Activated T-cell treated with anti-CD3 and anti-CD28 coated beads, Interleukin-2, amount 50 U/mL, for 4 hours (primary cell): ENCODE results near the gene TIGD2. TPM values are rescaled to one million over a fixed set of nuclear protein-coding genes. Genes with fewer than 3 reads are reported as not detected.

Experiments
- ATAC-seq, 2 donors: fragments of 200-7000 bp; cut with Tn5 transposase; one replicate each; pipeline ENCODE4 v1.10.0; 2021
- DNase-seq: peaks from one replicate; pipeline ENCODE4 v3.0.0-alpha.2; 2020
- H3K27me3 Mint-ChIP-seq: one replicate; pipeline ENCODE4 v1.8.0; 2021; ENCODE audit warnings: low read depth, mixed read lengths
- H3K36me3 Mint-ChIP-seq: one replicate; pipeline ENCODE4 v1.8.0; 2022; ENCODE audit warnings: mixed read lengths; ENCODE audit not compliant: insufficient read depth
- H3K4me1 Mint-ChIP-seq: one replicate; pipeline ENCODE4 v1.8.0; 2021; ENCODE audit warnings: low read depth, mixed read lengths
- H3K4me3 Mint-ChIP-seq: one replicate; pipeline ENCODE4 v1.8.0; 2021; ENCODE audit warnings: mild to moderate bottlenecking, moderate library complexity, mixed read lengths
- H3K9me3 Mint-ChIP-seq: one replicate; pipeline ENCODE4 v1.8.0; 2021; ENCODE audit warnings: mixed read lengths
- total RNA-seq, 3 donors: library from RNA; stranded (reverse); gene quantifications; one replicate each; pipeline ENCODE4 v1.2.1, GENCODE V29; 2021

TIGD2 gene
- total RNA-seq, 3 donors from 2014 or later = 2.9 to 3.9 (median 3.8) TPM

- peaks cover 5% of the 10 kb centered on the region for H3K9me3 Mint-ChIP-seq
- peaks cover 5% of the 10 kb centered on the region for H3K36me3 Mint-ChIP-seq
- peaks cover 14% of the 10 kb centered on the region for H3K27me3 Mint-ChIP-seq
- peaks cover 24% of the 10 kb centered on the region for H3K4me1 Mint-ChIP-seq
- no peak for DNase-seq
- H3K4me3 Mint-ChIP-seq = no peak overlapping the region
- no peak for ATAC-seq
Measured at GRCh38 chr4:89108091-89108490, 3.2 kb upstream of the TIGD2 start.

GRCh38 chr4:89109841-89110540, 1.3 kb upstream of the TIGD2 start:
- H3K9me3 Mint-ChIP-seq = peaks cover 17% of the 10 kb centered on the region
- H3K4me1 Mint-ChIP-seq = peaks cover 24% of the 10 kb centered on the region
- H3K27me3 Mint-ChIP-seq = peaks cover 8% of the 10 kb centered on the region
- DNase-seq (no peak), ATAC-seq (no peak)
- H3K4me3 Mint-ChIP-seq = peak overlapping the region; percentile 85
- peaks cover 5% of the 10 kb centered on the region for H3K36me3 Mint-ChIP-seq

DNA sequence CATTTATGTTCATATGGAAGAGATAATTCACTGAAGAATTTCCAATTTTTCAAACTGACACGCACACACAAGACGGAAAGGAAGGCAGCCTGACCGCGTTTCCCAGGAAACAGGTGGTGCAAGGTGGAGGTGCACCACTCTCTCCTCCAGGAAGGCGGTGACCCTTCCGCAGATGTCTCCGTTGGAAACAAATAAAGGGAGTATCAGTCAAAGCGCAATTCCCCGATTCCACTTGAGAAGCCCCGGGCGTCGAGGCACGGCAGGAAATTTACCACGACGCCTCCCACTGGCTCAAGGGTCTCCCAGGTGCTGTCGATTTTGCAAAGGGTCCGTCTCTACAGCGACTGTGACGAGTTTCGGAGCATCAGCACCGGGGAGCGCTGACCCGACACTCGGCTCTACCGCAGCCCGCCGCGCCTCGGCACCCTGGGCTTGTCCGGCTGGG, 770 bp upstream of the TIGD2 start:
- H3K4me1 Mint-ChIP-seq = peaks cover 24% of the 10 kb centered on the region
- peaks cover 22% of the 10 kb centered on the region for H3K9me3 Mint-ChIP-seq
- ATAC-seq = no peak

GRCh38 chr4:89111833-89112563, 665 bp downstream of the TIGD2 start:
- Mint-ChIP-seq H3K9me3 (peaks cover 22% of the 10 kb centered on the region), H3K4me1 (peaks cover 24% of the 10 kb centered on the region), H3K27me3 (peaks cover 8% of the 10 kb centered on the region), H3K36me3 (peaks cover 7% of the 10 kb centered on the region), H3K4me3 (peak overlapping the region; percentile 84)
- DNase-seq = no peak
- no peak for ATAC-seq

More for the DNA sequence above, 770 bp upstream of the TIGD2 start:
- Mint-ChIP-seq H3K27me3 (peaks cover 8% of the 10 kb centered on the region), H3K36me3 (peaks cover 7% of the 10 kb centered on the region), H3K4me3 (peak overlapping the region; percentile 85)
- no peak for DNase-seq

- H3K4me3 Mint-ChIP-seq = no peak overlapping the region
- peaks cover 22% of the 10 kb centered on the region for H3K9me3 Mint-ChIP-seq
- DNase-seq (no peak), ATAC-seq (no peak)
- H3K27me3 Mint-ChIP-seq = peaks cover 8% of the 10 kb centered on the region
- H3K4me1 Mint-ChIP-seq = peaks cover 24% of the 10 kb centered on the region
- H3K36me3 Mint-ChIP-seq = peaks cover 7% of the 10 kb centered on the region
Measured at GRCh38 chr4:89113415-89113814, 2.1 kb downstream of the TIGD2 start.

- no peak for ATAC-seq
- peaks cover 24% of the 10 kb centered on the region for H3K4me1 Mint-ChIP-seq
- H3K4me3 Mint-ChIP-seq = no peak overlapping the region
- H3K9me3 Mint-ChIP-seq = peaks cover 22% of the 10 kb centered on the region
- DNase-seq = no peak
- peaks cover 8% of the 10 kb centered on the region for H3K27me3 Mint-ChIP-seq
- H3K36me3 Mint-ChIP-seq = peaks cover 7% of the 10 kb centered on the region
Measured at GRCh38 chr4:89114100-89114499, 2.8 kb downstream of the TIGD2 start.

- no peak for ATAC-seq
- Mint-ChIP-seq H3K4me3 (no peak overlapping the region), H3K9me3 (peaks cover 22% of the 10 kb centered on the region), H3K36me3 (peaks cover 7% of the 10 kb centered on the region), H3K27me3 (no peaks in the 10 kb centered on the region), H3K4me1 (peaks cover 9% of the 10 kb centered on the region)
- no peak for DNase-seq
Measured at GRCh38 chr4:89117115-89117514, 5.8 kb downstream of the TIGD2 start.

- H3K4me3 Mint-ChIP-seq = no peak overlapping the region
- no peak for ATAC-seq
- peaks cover 10% of the 10 kb centered on the region for H3K9me3 Mint-ChIP-seq
- DNase-seq = no peak
- no peaks in the 10 kb centered on the region for H3K4me1 Mint-ChIP-seq
- peaks cover 1% of the 10 kb centered on the region for H3K36me3 Mint-ChIP-seq
- no peaks in the 10 kb centered on the region for H3K27me3 Mint-ChIP-seq
Measured at GRCh38 chr4:89119166-89119565, 7.8 kb downstream of the TIGD2 start.

DNA sequence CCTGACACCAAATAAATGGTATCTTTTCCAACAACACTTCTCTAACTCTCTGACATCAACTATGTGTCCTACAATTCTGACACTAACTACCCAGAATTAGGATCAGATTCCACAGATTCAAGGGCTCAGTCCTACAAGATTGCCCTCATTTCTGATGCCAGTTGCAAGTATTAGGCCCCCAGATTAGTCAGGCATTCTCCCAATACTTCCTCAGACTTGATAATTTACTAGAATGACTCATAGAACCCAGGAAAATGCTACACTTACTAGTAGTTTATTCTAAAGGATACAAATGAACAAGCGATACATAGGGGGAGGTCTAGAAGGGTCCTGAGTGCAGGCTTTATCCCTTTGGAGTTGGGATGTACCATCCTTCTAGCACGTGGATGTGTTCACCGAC, 8.5 kb downstream of the TIGD2 start:
- H3K9me3 Mint-ChIP-seq = peaks cover 7% of the 10 kb centered on the region
- no peak for DNase-seq
- ATAC-seq = no peak
- H3K4me3 Mint-ChIP-seq = no peak overlapping the region
- peaks cover 1% of the 10 kb centered on the region for H3K36me3 Mint-ChIP-seq
- no peaks in the 10 kb centered on the region for H3K27me3 Mint-ChIP-seq
- H3K4me1 Mint-ChIP-seq = no peaks in the 10 kb centered on the region

DNA sequence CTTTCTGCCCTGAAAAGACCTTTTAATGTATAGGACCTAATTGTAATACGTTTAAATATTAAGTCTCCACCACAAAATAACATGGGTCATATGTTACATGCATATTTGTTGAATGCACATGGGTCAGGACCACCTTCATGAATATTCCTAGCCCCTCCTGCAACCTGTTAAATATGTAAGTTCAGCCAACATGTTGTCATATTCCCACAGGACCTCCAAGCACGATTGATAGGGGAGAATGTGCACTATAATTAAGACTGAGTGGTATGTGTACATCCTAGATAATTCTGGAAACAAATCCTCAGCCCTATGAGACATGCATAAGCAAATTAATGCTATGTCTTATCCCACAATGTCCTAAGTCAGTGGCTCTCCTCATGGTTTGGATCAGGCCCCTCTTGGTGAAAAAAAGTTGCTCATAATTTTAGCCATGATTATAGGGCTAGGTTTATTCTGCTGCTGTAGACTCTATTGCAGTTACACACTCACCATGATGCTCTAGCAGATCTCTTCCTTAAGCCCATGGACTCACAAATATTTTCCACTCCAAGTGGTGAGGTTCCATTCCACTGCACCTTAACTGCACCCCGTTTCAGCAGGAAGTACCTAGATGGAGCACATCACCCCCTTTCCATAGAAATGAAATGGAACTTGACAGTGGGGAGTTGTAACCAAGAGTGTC, 10.2 kb downstream of the TIGD2 start:
- H3K36me3 Mint-ChIP-seq = no peaks in the 10 kb centered on the region

DNA sequence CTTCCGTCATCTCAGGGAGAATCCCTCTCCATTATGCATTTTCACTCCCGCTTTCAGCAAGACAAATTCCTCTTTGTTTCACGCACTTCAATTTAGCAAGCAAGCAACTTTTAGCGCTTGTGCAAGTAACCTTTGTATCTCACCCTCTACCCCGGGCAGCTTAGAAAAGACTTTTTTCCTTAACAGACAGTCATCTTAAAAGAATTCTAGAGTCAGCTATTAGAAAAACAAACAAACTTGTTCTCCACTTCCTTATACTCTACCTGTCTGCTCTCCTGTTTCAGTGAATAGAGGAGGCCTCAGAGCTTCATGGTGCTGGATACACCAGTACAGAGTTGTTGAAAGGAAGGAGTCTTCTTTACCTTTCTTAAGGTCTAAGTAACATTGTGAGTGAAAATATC, 12.1 kb downstream of the TIGD2 start:
- no peaks in the 10 kb centered on the region for H3K27me3 Mint-ChIP-seq
- DNase-seq (no peak), ATAC-seq (no peak)
- no peaks in the 10 kb centered on the region for H3K36me3 Mint-ChIP-seq
- H3K4me3 Mint-ChIP-seq = no peak overlapping the region
- H3K9me3 Mint-ChIP-seq = no peaks in the 10 kb centered on the region
- H3K4me1 Mint-ChIP-seq = no peaks in the 10 kb centered on the region

More for the DNA sequence above, 10.2 kb downstream of the TIGD2 start:
- Mint-ChIP-seq H3K4me1 (no peaks in the 10 kb centered on the region), H3K27me3 (no peaks in the 10 kb centered on the region), H3K9me3 (no peaks in the 10 kb centered on the region), H3K4me3 (no peak overlapping the region)
- no peak for DNase-seq
- ATAC-seq = no peak

- Mint-ChIP-seq H3K4me3 (no peak overlapping the region), H3K36me3 (no peaks in the 10 kb centered on the region), H3K27me3 (no peaks in the 10 kb centered on the region), H3K4me1 (no peaks in the 10 kb centered on the region), H3K9me3 (no peaks in the 10 kb centered on the region)
- ATAC-seq (no peak), DNase-seq (no peak)
Measured at GRCh38 chr4:89125901-89126782, 14.8 kb downstream of the TIGD2 start.

- Mint-ChIP-seq H3K4me1 (no peaks in the 10 kb centered on the region), H3K4me3 (no peak overlapping the region), H3K36me3 (no peaks in the 10 kb centered on the region), H3K9me3 (no peaks in the 10 kb centered on the region), H3K27me3 (no peaks in the 10 kb centered on the region)
- DNase-seq (no peak), ATAC-seq (no peak)
Measured at GRCh38 chr4:89129080-89129640, 17.8 kb downstream of the TIGD2 start.
